ENCODE data around the gene SREBF2.

DNA sequence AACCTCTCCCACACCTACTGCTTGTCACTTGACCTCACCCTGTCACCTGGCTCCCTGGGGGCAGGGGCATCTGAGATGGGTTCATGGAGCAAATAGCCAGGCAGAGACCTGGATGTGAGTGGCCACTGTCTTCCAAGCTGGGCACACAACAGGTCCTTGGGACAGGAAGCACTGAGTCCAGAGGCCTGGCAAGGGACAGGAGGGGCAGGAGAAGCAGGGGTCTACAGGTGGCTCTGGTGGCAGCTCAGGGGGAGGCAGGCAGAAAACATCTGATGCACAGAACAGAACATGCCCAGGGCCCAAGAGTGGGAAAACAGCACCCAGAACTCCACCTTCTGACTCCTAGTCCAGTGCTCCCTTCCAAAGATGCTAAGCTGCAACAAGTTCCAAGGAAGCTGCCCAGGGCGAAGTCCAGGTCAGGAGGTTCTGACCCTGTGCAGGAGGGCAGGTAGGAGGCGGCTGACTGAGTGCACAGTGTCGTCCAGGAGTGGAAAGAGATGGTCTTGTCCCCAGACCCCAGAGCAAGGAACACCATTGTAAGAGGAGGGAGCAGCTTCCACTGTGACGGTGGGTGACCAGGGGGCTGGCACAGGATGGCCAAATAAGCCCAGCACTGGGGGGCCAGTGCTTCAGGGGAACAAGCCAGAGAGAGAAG is 90.2 kb downstream of the SREBF2 start:
- TF ChIP-seq, protein P1, sequence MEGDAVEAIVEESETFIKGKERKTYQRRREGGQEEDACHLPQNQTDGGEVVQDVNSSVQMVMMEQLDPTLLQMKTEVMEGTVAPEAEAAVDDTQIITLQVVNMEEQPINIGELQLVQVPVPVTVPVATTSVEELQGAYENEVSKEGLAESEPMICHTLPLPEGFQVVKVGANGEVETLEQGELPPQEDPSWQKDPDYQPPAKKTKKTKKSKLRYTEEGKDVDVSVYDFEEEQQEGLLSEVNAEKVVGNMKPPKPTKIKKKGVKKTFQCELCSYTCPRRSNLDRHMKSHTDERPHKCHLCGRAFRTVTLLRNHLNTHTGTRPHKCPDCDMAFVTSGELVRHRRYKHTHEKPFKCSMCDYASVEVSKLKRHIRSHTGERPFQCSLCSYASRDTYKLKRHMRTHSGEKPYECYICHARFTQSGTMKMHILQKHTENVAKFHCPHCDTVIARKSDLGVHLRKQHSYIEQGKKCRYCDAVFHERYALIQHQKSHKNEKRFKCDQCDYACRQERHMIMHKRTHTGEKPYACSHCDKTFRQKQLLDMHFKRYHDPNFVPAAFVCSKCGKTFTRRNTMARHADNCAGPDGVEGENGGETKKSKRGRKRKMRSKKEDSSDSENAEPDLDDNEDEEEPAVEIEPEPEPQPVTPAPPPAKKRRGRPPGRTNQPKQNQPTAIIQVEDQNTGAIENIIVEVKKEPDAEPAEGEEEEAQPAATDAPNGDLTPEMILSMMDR (IDR thresholded peaks at IDR 0.05; ENCODE audit: low read depth, low read length): no peak
- no peak for TF ChIP-seq POLR2A (IDR thresholded peaks at IDR 0.05; ENCODE audit: extremely low read depth, insufficient read length)
